Measurements from ENCODE around the gene TSPAN9.

DNA sequence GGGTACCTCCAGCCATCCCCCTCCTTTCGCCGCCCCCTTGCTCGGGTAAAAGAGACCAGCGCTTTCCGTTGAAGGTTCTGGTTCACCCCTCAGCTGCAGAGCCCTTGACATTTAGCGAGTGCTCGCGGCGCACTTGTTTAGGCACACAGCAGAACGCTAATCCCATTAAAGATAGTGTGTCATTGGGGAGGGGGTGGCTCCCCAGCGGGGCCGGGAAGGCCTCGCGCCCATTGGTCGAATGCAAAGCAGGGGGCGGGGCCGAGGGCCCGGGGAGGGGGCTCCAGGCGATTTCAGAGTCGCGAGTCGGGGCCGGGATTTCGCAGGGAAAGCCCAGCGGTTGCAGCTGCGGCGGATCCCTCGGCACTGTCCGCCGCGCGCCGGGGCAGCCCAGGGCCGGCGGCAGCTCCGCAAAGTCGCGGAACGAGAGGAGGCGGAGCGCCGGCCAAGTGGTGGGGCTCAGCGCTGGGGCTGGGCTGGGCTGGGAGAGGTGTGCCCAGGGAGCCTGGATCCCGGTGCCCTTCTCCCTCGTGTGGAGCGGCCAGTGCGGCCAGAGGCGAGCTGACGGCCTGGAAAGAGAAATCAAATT lies 122.9 kb downstream of the TSPAN9 start:
- TF ChIP-seq, protein P1, sequence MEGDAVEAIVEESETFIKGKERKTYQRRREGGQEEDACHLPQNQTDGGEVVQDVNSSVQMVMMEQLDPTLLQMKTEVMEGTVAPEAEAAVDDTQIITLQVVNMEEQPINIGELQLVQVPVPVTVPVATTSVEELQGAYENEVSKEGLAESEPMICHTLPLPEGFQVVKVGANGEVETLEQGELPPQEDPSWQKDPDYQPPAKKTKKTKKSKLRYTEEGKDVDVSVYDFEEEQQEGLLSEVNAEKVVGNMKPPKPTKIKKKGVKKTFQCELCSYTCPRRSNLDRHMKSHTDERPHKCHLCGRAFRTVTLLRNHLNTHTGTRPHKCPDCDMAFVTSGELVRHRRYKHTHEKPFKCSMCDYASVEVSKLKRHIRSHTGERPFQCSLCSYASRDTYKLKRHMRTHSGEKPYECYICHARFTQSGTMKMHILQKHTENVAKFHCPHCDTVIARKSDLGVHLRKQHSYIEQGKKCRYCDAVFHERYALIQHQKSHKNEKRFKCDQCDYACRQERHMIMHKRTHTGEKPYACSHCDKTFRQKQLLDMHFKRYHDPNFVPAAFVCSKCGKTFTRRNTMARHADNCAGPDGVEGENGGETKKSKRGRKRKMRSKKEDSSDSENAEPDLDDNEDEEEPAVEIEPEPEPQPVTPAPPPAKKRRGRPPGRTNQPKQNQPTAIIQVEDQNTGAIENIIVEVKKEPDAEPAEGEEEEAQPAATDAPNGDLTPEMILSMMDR (IDR thresholded peaks at IDR 0.05 in 2 of 3, conservative IDR thresholded peaks at IDR 0.05 in 1 of 3; ENCODE audit: control insufficient read depth in 2 of 3, extremely low read depth in 1 of 3, insufficient read depth in 1 of 3, low read depth in 3 of 3, low read length in 3 of 3) = no peak
- TF ChIP-seq POLR2A (IDR thresholded peaks at IDR 0.05; ENCODE audit: low read depth, low read length) (no peak), POLR2AphosphoS5 (IDR thresholded peaks at IDR 0.05; ENCODE audit: low read length) (no peak), EZH2 (IDR thresholded peaks at IDR 0.05; ENCODE audit: borderline replicate concordance, control insufficient read depth, low read depth, low read length) (no peak), NBN (IDR thresholded peaks at IDR 0.05) (no peak)
